Hindlimb muscle (tissue), 1 donor: ENCODE results near the gene CD164. TPM values are rescaled to one million over a fixed set of nuclear protein-coding genes. Genes with fewer than 3 reads are reported as not detected.
"Not testable (repeated sequence)": the region's sequence is repeated elsewhere in the genome, so short reads cannot be mapped to it uniquely, and the experiment has no call there.

ENCODE experiments used
- DNase-seq: peaks from one replicate; pipeline ENCODE4 v3.0.0-alpha.2; 2013
- polyA plus RNA-seq: library from polyadenylated mRNA; unstranded; fragments of 120-200 nt; gene quantifications from one replicate; pipeline ENCODE4 v1.2.1, GENCODE V29; 2013; ENCODE audit not compliant: insufficient read length

The CD164 gene
- polyA plus RNA-seq, 1 donor, result 220 TPM

DNA sequence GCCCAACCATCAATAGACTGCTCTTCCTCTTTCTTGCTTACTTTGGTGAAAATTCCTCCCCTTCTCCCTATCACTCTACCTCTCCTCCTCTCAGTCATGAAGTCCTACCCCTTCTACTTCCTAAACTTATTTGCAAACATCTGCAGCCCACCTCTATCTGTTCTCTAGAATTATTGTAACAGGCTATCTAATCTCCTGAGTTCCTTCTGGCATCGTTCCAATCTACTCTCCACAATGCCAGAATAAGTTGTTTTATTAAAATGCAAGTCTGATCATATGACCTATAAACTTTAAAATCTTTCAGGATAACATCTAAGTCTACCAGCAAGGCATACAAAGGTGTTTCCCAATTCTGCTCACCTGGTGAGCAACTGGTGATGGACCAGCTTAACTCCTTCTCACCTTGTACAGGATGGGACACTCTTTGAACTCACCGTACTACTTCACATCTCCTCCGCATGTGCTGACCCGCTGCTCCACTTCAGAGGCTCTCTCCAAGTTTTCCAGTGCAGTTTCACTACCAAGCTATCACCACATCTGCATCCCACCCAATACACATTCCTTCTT, 7.9 kb downstream of the CD164 start:
- no peak for DNase-seq

DNA sequence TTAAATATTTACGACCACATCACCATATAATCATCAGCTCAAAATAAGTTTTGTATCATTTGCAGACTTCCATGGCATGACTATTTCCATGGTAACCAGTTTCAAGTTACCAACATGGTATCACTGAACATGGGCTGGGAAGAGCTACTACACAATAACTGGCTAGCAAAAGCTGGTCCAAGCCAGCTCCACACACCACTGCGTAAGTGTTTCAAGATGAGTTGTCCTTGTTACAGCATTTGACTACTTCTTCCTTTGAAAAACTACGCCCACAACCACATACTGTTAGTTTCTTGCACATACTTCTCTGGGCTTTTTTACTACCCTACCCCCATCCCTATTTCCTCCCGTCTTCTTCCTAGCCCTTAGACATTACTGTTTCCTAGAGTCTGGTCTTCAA, 8.5 kb downstream of the CD164 start:
- no peak for DNase-seq

DNA sequence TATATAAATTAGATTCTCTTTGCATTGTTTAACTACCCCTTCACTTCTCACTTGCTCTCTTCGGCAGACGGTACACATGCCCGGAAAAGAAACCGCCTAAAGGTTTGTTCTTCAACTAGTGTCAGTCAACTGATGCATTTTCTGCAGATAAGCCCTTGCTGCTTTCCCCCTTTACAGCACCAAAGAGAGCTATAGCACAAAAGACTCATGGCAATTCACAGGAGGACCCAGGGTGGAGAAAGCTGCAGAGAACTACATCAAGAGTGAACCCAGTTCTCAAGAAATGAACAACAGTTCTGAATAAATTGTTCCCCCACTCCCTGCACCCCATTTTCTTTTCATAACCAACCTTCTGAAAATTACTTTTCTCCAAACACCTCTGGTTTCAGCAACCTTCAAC, 8.9 kb downstream of the CD164 start:
- DNase-seq, result no peak

DNA sequence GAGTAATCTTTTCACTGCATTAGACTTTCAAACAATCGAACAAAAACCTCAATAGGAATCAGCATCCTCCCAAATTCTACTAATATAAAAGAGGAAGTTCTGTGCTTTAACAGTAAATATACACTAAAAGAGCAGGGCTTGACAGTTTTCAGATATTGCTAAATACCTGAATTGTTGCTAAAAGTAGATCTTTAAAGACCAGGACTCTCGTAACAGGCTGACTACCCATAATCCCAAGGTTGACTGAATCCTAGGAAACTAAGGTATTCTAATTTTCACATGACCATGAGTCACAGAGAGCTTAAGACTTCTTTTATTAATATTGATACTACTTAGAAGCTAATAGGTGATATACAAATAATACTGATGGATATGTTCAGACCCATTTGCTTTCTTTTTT, 10.1 kb downstream of the CD164 start:
- no peak for DNase-seq

DNA sequence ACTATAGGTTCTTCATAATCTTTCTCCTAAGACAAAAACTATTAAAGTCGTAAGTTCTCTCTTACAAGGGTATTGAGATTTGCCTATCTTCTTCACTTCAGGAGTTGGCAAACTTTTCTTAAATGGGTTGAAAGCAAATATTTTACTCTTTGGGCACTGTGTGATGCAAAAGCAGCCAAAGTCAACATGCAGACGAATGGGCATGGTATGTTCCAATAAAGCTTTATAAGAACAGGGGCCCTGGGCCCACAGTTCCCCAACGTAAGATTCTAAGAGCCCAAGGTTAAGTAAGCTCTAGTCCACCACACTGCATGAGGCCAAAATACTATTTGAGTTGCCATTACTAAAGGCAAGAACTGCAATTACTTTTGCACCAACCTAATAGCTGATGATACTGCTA, 11.5 kb downstream of the CD164 start:
- DNase-seq, result no peak

DNA sequence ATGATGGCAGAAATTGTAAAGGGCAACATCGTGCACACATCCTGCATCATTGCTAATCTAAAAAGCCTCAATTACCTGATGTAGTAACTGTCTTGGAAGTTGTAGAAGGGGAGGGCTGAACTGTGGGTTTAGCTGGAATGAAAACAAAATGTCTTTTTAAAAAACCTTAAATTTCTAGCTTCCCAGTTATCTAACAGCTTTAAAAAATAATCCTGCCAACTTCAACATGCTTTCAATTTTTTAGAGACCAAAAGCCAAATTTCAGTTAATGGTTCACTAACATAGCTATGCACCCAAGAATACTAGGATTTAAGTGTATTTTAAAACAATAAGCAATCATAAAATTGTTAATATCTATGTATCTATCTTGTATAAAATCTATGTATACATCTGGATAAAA, 11.9 kb downstream of the CD164 start:
- DNase-seq, result no peak

DNA sequence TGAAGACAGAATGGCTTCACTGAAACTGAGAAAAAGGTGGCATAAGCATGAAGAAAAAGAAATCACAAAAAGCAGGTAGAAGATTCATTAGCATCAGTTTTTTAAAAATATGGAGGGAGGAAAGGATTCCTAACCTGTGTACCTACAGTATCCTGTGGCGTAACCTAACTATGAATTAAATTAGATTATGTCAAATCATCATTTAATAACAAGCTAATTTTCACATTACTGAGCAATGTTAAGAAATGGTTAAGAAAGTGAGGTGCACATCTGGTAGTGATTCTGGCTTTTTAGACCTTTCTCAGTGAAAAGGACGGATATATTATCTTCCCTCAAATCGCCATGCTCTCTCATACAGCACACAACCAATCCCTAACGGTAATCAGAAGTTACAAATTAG, 12.5 kb downstream of the CD164 start:
- DNase-seq, result no peak

DNA sequence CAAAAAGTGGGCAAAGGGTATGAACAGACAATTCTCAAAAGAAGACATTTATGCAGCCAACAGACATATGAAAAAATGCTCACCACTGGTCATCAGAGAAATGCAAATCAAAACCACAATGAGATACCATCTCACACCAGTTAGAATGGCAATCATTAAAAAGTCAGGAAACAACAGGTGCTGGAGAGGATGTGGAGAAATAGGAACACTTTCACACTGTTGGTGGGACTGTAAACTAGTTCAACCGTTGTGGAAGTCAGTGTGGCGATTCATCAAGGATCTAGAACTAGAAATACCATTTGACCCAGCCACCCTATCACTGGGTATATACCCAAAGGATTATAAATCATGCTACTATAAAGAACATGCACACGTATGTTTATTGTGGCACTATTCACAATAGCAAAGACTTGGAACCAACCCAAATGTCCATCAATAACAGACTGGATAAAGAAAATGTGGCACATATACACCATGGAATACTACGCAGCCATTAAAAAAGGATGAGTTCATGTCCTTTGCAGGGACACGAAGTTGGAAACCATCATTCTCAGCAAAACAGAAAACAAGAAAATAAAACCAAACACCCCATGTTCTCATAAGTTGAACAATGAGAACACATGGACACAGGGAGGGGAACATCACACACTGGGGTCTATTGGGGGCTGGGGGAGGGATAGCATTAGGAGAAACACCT, 17.7 kb downstream of the CD164 start:
- DNase-seq, result not testable (repeated sequence)

DNA sequence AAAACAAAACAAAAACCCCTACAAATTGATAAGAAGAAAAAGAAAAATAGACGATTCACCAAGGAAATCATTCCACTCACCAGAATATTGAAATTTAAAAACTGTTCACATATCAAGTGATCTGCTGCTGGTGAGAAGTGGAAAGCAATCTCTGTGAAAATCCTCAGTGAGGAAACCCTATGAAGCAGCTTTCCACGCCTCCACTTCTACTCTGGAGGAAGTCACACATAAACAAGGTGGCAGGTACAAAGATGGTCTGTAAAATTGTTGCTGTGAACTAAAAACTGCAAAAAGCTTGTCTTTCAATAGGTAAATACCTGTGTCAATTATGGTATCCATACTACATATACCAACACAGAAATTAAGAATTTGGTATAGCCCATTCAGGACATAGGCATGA, 18.5 kb downstream of the CD164 start:
- DNase-seq, result no peak

DNA sequence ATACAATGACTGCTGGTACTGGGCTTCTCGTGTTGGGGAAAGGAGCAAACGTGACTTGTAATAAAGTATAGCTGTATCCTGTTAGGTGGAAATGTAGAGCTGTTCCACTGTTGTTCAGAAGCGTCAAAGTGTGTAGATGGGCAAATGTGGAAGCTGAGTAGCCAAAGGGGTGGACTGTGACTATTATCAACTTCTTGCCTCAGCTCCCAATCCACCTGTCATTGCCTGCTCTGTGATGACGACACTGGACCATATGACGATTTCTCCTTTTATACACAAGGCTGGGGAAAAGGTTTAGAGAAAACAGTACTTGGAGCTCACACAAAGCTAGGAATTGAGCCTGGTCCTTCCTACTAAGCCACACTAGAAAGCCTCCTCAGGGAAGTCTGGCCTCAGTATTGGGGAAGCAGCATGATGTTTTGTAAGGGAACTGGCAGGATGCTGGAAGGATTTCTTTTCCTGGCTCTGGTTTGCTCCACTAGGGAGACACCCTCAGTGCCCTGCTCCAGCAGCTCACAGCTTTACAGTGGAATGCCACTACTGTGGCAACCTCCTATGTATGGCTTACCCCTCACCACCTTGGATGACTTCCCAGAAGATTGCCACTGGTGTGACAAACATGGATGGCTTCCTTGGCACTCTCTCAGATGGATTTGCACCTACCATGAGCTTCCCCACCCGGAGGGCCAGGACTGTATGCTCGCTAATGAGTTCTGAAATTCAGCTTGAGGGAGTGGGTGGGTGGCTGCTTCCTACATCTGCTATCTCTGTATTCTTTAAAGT, 20.0 kb downstream of the CD164 start:
- DNase-seq, result no peak

DNA sequence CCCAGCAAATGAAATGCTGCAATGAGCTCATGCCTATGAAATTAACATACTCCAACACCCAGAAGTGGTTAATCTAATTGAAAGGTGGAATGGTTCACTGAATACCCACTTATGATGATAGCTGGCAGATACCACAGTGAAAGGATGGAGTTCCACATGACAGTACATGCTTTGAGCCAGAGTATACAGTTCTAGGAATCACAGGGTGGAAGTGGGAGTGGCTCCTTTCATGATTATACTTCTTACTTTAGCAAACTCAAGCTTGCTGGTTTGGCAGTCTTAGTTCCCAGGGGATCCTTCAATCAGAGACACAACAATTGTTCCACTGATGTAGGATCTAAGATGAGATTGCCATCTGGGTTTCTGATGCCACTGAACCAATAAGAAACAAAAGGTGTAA, 21.5 kb downstream of the CD164 start:
- DNase-seq, result no peak

DNA sequence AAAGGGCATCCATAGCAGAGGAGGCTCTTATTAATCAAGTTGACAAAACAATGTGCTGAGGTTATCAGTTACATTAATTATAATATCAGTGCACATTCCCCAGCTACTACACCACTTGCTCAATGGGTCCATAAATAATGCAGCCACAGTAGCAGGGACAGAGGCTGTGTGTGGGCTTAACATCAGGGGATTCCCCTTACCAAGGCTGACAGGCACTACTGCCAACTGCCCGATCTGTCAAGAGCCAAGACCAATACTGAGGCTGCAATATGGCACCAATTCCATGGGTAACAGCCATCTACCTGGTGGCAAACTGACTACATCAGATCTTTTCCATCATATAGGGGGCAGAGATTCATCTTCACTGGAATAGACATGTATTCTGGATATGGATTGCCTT, 22.0 kb downstream of the CD164 start:
- no peak for DNase-seq

DNA sequence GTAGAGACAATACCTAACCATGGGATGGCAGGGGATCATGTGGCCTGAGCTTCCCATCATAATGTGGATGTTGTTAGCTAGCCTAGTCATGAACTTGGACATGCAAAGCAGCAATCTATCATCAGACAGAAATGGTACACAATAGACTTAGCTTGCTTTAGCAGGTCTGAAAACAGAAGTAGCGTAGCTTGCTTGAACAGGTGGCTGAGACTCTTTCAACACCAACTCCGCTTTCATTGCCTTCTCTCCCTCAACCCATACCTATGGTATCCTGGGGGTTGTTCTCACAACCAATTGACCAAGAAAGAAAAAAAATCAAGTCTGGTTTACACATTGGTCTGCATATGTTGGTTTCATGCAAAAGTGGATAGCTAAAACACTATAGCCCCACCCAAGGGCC, 23.0 kb downstream of the CD164 start:
- no peak for DNase-seq

DNA sequence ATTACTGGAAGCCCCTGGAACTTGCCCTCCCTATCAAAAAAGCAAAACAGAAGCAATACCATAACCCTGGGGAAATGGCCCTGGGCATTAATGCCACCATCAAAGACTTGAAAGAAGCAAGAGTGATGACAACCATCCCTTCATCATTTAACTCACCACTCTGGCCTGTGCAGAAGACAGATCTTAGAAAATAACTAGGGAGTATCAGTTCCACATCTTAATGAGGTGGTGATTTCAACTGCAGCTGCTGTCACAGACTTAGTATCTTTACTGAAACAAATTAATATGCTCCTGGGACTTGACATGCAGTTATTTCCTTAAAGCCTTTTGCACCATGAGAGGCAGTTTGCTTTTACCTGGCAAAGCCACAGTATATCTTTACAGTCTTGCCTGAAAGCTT, 24.1 kb downstream of the CD164 start:
- DNase-seq, result no peak

DNA sequence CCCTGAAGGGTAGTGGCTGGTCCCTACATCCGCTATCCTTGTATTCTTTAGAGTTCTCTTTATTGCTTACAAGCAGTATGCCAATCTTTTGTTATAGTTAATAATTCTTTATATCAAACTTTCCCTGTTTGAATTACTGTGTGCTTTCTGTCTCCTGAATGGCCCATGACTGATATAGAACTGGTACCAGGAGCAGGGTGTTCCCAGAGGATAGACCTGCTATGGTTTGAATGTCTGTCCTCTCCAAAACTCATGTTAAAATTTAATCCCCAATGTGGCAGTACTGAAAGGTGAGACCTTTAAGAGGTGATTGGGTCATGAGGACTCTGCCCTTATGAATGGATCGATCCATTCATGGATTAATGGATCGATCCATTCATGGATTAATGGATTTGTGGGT, 26.0 kb downstream of the CD164 start:
- no peak for DNase-seq

DNA sequence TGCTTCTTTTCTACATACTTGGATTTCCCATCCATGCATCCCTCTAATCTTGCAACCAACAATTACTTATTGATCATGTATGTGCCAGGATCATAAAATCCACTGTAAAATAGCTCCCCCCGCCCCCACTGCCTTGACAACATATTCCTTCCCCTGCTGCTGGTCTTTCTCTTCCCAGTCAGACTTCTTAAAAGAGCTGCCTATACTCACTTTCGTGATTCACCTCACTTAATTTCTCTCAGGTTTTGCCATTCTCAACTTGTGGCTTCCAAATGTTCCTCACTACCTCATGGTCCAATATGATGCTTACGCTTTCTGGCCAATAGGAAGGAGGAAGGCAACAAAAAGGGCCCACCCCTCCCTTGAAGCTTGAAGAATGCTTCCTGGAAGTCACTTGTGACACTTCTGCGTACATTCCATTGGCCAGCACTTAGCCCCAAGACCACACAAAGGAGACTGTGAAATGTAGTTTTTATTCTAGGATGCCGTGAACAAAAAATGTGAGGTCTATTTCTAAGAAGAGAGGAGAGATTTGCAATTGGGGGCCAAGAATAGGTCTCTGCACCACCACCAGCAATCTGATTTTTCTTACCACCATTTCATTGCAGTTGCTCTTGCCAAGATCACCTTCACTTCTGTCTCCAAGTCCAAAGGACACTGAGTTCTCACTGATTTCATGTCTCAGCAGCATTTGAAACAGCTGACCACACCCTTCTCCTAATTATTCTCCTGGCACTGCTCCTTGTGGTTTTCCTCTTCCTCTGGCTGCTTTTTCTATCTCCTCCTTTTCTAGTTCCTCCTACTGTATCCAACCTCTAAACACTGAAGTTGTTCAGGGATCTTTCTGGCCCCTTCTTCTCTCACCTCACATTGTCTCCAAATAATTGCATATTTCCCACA, 30.8 kb downstream of the CD164 start:
- DNase-seq, result no peak

DNA sequence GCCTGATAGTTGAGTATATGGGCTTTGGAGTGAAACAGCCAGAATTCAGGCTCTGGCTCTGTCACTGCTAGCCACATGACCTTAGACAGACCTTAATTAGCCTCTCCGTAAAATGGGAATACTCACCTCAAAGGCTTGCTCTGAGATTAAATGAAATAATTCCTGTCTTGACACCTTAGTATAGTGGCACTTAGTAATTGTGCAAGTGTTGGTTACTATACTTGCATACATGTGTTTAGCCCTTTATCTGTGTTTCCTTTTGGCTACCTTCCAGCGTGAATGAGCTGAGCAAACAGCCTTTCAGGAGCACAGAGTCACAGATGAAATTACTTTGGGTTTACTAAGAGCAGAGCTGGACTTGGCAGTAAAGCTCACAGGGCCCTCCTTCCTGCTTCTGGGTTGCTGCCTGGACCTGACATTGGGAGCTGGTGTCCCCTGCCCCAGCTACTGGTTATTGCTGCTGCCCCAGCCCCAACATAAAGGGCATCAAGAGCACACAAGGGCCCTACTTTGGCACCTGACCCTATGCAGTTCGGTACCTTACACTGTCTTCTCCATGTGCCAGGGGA, 32.8 kb downstream of the CD164 start:
- DNase-seq, result no peak

DNA sequence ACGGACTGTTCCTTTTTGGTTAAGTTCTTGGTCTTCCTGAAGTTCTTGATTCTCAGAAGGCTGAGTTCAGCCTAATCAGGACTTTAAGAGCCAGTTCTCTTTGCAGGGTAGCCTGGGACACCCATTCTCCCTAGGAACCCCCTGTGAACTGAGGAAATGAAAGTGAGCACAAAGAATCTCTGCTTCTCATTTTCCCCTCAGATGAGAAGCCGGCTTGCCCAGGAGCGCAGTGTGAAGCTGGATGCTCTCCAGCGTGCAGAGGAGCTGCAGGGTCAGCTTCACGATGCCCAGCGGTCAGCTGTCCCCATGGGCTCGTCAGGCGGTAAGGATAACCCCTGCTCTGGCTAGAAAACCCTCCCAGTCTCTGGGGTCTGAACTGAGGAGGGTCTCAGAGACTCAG, 34.0 kb downstream of the CD164 start:
- DNase-seq, result no peak

DNA sequence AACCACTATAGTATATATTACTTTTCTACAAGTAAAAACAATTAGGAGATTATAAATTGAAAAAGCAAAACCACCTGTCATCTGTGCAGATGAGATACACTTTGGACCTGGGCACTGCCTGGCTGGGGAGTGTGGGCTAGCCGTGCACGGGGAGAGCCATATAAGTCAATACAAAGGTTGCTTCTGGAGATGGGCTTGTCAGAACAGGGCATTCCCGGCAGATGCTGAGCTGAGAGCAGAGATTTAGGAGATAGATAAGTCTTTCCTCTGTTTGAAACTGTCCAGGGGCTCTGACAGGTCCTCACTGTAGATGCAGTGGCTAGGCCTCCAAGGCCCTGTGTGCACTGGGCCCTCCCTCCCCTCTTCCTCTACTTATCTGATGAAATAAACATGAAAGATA, 34.5 kb downstream of the CD164 start:
- DNase-seq, result no peak

DNA sequence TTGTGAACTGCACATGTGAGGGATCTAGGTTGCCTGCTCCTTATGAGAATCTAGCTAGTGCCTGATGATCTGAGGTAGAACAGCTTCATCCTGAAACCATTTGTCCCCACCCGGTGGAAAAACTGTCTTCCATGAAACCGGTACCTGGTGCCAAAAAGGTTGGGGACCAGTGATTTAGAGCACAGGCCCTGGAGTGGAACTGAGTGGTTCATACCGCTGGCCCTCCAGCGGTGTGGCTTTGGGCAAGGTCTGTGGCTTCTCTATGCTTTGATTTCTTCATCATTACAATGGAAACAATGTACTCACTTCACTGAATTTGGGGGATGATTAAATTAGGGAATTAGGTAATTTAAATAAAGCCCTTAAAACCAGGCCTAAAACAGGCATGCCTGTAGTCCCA, 36.3 kb downstream of the CD164 start:
- no peak for DNase-seq

DNA sequence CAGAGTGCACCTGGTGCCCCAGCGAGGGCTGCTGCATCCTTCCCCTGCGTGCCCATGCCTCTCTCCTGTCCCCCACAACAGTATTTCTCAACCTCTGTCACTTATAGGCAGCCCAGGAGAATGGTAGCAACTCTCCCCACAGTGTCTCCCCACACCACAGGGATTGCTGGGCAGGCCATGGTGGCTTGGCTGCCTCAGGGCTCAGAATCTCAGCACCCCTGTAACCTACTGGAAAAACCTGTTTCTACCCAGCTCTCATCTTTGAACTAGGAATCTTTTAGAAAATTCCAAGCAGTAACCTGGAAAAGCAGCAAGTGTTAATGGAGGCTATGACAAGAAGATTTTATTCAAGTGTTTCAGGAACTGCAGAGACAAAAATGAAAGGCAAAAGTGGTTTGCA, 38.0 kb downstream of the CD164 start:
- no peak for DNase-seq

DNA sequence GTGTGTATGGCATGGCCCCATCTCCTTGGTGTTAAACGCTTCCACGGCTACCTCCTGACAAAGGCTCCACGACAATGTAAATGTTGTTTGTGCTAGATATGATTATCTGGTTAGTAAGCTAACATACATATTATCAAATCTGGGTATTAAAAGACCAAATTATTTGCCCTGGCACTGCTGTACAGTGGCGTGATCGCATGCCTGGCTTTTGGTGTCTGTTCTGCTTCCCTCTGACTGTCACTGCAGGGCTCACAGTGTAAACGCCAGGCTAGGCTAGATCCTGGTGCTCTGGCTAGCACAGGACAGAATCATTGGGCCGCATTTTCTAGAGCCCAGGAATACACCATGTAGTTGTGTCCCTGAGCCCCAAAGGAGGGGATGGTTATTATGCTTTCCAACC, 38.7 kb downstream of the CD164 start:
- no peak for DNase-seq

DNA sequence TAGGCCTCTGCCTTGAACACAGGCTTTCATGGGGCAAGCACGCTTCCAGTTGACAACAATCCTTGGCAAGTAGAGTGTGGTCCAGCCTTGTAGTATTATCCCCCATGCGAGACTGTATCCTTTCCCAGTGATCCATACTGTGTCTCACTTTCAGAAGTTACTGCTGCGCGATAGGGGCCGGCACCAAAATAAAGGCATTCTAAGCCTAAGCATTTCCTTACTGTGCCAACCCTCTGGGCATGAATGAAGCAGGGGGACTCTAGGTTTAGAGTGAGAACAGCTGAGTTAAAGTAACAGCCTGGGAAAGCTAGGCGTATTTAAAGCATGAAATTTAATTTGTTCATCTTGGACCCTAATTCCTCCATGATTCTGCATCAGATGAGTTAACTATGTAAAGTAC, 39.4 kb downstream of the CD164 start:
- DNase-seq, result no peak
